ENCODE data around the gene WDR36.

Gene WDR36

DNA sequence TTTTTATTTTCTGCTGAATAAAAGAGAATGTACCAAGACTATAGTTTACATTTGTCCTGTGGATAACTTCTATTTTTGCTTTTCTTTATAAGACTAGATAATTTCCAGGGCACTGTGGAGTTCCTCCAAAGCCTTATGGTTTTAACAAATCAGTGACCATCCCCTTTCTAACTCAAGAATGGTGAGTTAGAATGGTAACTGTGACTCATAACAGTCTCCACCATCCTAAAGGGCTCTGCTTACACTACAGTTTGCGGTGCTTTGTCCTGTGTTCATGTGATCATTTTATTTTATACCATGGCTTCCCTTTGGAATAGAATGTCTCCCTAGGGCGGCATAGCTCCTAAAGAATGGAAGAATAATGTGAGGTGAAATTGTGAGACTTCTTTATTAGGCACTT lies 30.2 kb downstream of the WDR36 start:
- no peaks in the 10 kb centered on the region for H3K9me3 ChIP-seq (ENCODE audit: insufficient read depth, low read depth, low read length)
- TF ChIP-seq, protein P1, sequence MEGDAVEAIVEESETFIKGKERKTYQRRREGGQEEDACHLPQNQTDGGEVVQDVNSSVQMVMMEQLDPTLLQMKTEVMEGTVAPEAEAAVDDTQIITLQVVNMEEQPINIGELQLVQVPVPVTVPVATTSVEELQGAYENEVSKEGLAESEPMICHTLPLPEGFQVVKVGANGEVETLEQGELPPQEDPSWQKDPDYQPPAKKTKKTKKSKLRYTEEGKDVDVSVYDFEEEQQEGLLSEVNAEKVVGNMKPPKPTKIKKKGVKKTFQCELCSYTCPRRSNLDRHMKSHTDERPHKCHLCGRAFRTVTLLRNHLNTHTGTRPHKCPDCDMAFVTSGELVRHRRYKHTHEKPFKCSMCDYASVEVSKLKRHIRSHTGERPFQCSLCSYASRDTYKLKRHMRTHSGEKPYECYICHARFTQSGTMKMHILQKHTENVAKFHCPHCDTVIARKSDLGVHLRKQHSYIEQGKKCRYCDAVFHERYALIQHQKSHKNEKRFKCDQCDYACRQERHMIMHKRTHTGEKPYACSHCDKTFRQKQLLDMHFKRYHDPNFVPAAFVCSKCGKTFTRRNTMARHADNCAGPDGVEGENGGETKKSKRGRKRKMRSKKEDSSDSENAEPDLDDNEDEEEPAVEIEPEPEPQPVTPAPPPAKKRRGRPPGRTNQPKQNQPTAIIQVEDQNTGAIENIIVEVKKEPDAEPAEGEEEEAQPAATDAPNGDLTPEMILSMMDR (conservative IDR thresholded peaks at IDR 0.05; ENCODE audit: low read length) = no peak
- no peak for TF ChIP-seq EZH2phosphoT487 (IDR thresholded peaks at IDR 0.05; ENCODE audit: borderline replicate concordance)
- H3K4me1 ChIP-seq (ENCODE audit: insufficient read depth, low read length, poor library complexity, severe bottlenecking) = no peaks in the 10 kb centered on the region
- no peak overlapping the region for H3K4me3 ChIP-seq (ENCODE audit: low read length, poor library complexity, severe bottlenecking)
- no peaks in the 10 kb centered on the region for H3K9me2 ChIP-seq (replicated peaks; ENCODE audit: low read depth, low read length)
- H4K20me1 ChIP-seq (ENCODE audit: insufficient read depth, low read length, poor library complexity, severe bottlenecking) = no peaks in the 10 kb centered on the region
- no peak overlapping the region for H3K4me2 ChIP-seq (ENCODE audit: low read depth, low read length, poor library complexity, severe bottlenecking)
- no peak overlapping the region for H2AFZ ChIP-seq (ENCODE audit: low read length)
- H3K9ac ChIP-seq (ENCODE audit: low read depth, low read length, poor library complexity, severe bottlenecking) = no peak overlapping the region
- H3K27me3 ChIP-seq (ENCODE audit: insufficient read depth, low read length, poor library complexity, severe bottlenecking) = no peaks in the 10 kb centered on the region
- H3K79me2 ChIP-seq (ENCODE audit: insufficient read depth, low read length) = no peaks in the 10 kb centered on the region
- H3K36me3 ChIP-seq (ENCODE audit: insufficient read depth, low read length) = peaks cover 58% of the 10 kb centered on the region
- no peaks in the 10 kb centered on the region for H3F3A ChIP-seq (ENCODE audit: low read depth)

DNA sequence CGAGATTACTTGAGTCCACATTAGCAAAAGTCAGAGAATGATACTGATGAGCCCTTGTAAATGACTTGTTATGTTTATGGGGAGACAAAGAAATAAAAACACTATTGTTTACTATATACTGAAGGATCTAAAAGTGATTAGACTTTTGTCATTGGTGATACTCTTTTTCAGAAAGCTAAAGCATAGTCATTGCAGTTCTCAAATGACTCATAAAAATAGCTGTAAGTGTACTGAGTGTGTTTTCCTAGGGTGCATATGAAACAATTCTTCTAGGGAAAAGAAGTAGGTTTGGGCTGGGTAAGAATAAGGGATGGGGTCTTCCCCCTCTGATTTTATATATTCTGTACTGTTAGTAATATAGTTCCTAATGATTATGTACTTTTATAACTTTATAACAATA lies 32.6 kb downstream of the WDR36 start:
- no peaks in the 10 kb centered on the region for H3K9me2 ChIP-seq (replicated peaks; ENCODE audit: low read depth, low read length)
- H3K4me3 ChIP-seq (ENCODE audit: low read length, poor library complexity, severe bottlenecking) = no peak overlapping the region
- H2AFZ ChIP-seq (ENCODE audit: low read length) = no peak overlapping the region
- TF ChIP-seq, protein P1 (conservative IDR thresholded peaks at IDR 0.05; ENCODE audit: low read length) = no peak
- no peak for TF ChIP-seq EZH2phosphoT487 (IDR thresholded peaks at IDR 0.05; ENCODE audit: borderline replicate concordance)
- H3K79me2 ChIP-seq (ENCODE audit: insufficient read depth, low read length) = no peaks in the 10 kb centered on the region
- H3K27me3 ChIP-seq (ENCODE audit: insufficient read depth, low read length, poor library complexity, severe bottlenecking) = no peaks in the 10 kb centered on the region
- H3K9me3 ChIP-seq (ENCODE audit: insufficient read depth, low read depth, low read length) = no peaks in the 10 kb centered on the region
- no peak overlapping the region for H3K9ac ChIP-seq (ENCODE audit: low read depth, low read length, poor library complexity, severe bottlenecking)
- peaks cover 49% of the 10 kb centered on the region for H3K36me3 ChIP-seq (ENCODE audit: insufficient read depth, low read length)
- no peaks in the 10 kb centered on the region for H3K4me1 ChIP-seq (ENCODE audit: insufficient read depth, low read length, poor library complexity, severe bottlenecking)
- H3K4me2 ChIP-seq (ENCODE audit: low read depth, low read length, poor library complexity, severe bottlenecking) = no peak overlapping the region
- no peaks in the 10 kb centered on the region for H3F3A ChIP-seq (ENCODE audit: low read depth)
- no peaks in the 10 kb centered on the region for H4K20me1 ChIP-seq (ENCODE audit: insufficient read depth, low read length, poor library complexity, severe bottlenecking)

DNA sequence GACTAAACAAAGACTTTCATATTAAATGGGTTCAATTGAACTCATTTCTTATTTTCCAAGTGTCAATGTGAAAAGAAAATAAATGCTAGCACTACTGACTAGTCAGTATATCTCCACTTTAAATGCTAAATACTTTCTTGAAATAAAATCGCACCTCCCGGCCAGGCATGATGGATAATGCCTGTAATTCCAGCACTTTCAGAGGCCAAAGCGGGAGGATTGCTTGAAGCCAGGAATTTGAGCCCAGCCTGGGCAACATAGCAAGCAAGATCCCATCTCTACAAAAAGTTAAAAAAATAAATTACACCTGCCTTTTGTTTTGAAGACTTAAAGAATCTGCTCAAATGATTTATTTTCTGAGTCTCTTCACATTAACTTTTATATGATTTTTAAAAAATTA lies 34.7 kb downstream of the WDR36 start:
- Histone ChIP-seq H3K27me3 (ENCODE audit: insufficient read depth, low read length, poor library complexity, severe bottlenecking) (no peaks in the 10 kb centered on the region), H3K9me3 (ENCODE audit: insufficient read depth, low read depth, low read length) (no peaks in the 10 kb centered on the region), H2AFZ (ENCODE audit: low read length) (no peak overlapping the region), H3K36me3 (ENCODE audit: insufficient read depth, low read length) (peaks cover 29% of the 10 kb centered on the region; the same call in 1 of the 2 replicates), H3K4me2 (ENCODE audit: low read depth, low read length, poor library complexity, severe bottlenecking) (no peak overlapping the region), H3K4me3 (ENCODE audit: low read length, poor library complexity, severe bottlenecking) (no peak overlapping the region), H4K20me1 (ENCODE audit: insufficient read depth, low read length, poor library complexity, severe bottlenecking) (no peaks in the 10 kb centered on the region), H3K4me1 (ENCODE audit: insufficient read depth, low read length, poor library complexity, severe bottlenecking) (no peaks in the 10 kb centered on the region), H3K9me2 (replicated peaks; ENCODE audit: low read depth, low read length) (no peaks in the 10 kb centered on the region), H3K9ac (ENCODE audit: low read depth, low read length, poor library complexity, severe bottlenecking) (no peak overlapping the region), H3K79me2 (ENCODE audit: insufficient read depth, low read length) (no peaks in the 10 kb centered on the region), H3F3A (ENCODE audit: low read depth) (no peaks in the 10 kb centered on the region)
- TF ChIP-seq EZH2phosphoT487 (IDR thresholded peaks at IDR 0.05; ENCODE audit: borderline replicate concordance) = no peak
- TF ChIP-seq, protein P1 (conservative IDR thresholded peaks at IDR 0.05; ENCODE audit: low read length) = no peak

All from Loucy (cell line).